Type B pancreatic cell (in vitro differentiated cells): ENCODE data around the gene RBM46. TPM values are rescaled to one million over a fixed set of nuclear protein-coding genes. Genes with fewer than 3 reads are reported as not detected.

Source experiments
- DNase-seq: peaks from one replicate; pipeline ENCODE4 v3.0.0; 2021; ENCODE audit warnings: mixed read lengths; ENCODE audit not compliant: unreplicated experiment; ENCODE audit errors: extremely low spot score
- H3K27ac Mint-ChIP-seq: 2 replicates; pipeline ENCODE4 v1.8.0; 2021; ENCODE audit warnings: mild to moderate bottlenecking, mixed read lengths
- H3K27me3 Mint-ChIP-seq: 2 replicates; pipeline ENCODE4 v1.8.0; 2021; ENCODE audit warnings: mixed read lengths
- H3K36me3 Mint-ChIP-seq: 2 replicates; pipeline ENCODE4 v1.8.0; 2021; ENCODE audit warnings: mixed read lengths
- H3K4me1 Mint-ChIP-seq: one replicate; pipeline ENCODE4 v1.8.0; 2021; ENCODE audit warnings: mixed read lengths; ENCODE audit not compliant: unreplicated experiment
- H3K4me3 Mint-ChIP-seq: 2 replicates; pipeline ENCODE4 v1.8.0; 2021; ENCODE audit warnings: mild to moderate bottlenecking, mixed read lengths
- H3K9me3 Mint-ChIP-seq: 2 replicates; pipeline ENCODE4 v1.8.0; 2021; ENCODE audit warnings: mixed read lengths
- total RNA-seq: library from RNA; stranded (reverse); gene quantifications from 2 replicates; pipeline ENCODE4 v1.2.1, GENCODE V29; 2021; ENCODE audit warnings: low replicate concordance
- TF ChIP-seq, protein P1 (sequence below): fragments of 200-600 bp; sonication (generic); conservative IDR thresholded peaks from 2 replicates; pipeline ENCODE4 v1.5.0; 2021; ENCODE audit warnings: antibody characterized with exemption, mild to moderate bottlenecking

The RBM46 gene
- total RNA-seq, 1 donor from 2014 or later: 0.24 TPM

GRCh38 chr4:154838155-154838554 lies 57.1 kb downstream of the RBM46 start:
- Mint-ChIP-seq H3K4me3 (no peak overlapping the region), H3K36me3 (no peaks in the 10 kb centered on the region), H3K27ac (no peak overlapping the region), H3K9me3 (peaks cover 7% of the 10 kb centered on the region), H3K4me1 (peaks cover 6% of the 10 kb centered on the region), H3K27me3 (no peaks in the 10 kb centered on the region)
- DNase-seq: no peak
- TF ChIP-seq, protein P1, sequence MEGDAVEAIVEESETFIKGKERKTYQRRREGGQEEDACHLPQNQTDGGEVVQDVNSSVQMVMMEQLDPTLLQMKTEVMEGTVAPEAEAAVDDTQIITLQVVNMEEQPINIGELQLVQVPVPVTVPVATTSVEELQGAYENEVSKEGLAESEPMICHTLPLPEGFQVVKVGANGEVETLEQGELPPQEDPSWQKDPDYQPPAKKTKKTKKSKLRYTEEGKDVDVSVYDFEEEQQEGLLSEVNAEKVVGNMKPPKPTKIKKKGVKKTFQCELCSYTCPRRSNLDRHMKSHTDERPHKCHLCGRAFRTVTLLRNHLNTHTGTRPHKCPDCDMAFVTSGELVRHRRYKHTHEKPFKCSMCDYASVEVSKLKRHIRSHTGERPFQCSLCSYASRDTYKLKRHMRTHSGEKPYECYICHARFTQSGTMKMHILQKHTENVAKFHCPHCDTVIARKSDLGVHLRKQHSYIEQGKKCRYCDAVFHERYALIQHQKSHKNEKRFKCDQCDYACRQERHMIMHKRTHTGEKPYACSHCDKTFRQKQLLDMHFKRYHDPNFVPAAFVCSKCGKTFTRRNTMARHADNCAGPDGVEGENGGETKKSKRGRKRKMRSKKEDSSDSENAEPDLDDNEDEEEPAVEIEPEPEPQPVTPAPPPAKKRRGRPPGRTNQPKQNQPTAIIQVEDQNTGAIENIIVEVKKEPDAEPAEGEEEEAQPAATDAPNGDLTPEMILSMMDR: no peak

DNA sequence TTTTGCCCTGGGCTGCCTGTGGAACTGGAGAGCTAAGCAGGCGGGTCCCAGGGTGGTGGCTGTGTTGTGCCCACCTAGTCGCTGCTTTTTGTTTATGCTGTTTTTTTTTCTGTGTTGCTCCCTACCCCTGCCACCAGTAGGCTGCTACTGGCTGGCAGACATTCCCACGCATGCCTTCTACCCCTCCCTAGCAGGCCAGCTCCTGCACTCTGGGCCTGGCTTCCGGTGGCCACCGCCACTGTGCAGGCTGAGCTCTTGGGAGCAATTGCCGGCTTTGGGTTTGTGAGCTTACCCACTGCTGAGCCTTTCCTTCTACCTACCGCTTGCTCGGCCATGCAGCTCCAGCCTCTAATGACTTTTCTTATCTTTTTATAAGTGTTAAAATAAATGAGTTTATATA lies 57.6 kb downstream of the RBM46 start:
- no peak overlapping the region for H3K27ac Mint-ChIP-seq
- no peaks in the 10 kb centered on the region for H3K36me3 Mint-ChIP-seq
- TF ChIP-seq, protein P1: no peak
- no peaks in the 10 kb centered on the region for H3K27me3 Mint-ChIP-seq
- H3K4me1 Mint-ChIP-seq: peaks cover 6% of the 10 kb centered on the region
- H3K4me3 Mint-ChIP-seq: no peak overlapping the region
- no peak for DNase-seq
- H3K9me3 Mint-ChIP-seq: peaks cover 7% of the 10 kb centered on the region

GRCh38 chr4:154854362-154854761 lies 73.3 kb downstream of the RBM46 start:
- H3K27ac Mint-ChIP-seq: no peak overlapping the region
- H3K36me3 Mint-ChIP-seq: no peaks in the 10 kb centered on the region
- H3K9me3 Mint-ChIP-seq: no peaks in the 10 kb centered on the region

DNA sequence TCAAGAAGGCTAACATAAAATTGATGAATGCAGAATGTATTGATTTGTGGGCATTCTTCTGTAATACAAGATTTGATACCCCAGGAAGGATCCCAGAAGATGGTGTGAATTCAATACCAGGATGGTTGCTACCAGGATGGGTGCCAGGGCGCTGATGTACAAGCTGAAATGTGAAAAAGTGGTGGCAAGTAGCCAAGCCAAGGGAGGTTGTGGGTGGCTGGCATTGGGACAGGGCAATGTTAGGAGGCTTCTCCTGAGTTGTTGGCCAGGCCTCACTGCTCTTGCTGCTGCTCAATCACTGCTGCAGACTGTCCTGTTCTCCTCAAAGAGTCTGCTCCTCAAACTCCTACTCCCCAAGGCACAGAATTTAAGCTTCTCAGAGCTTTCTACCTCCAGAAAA lies 77.1 kb downstream of the RBM46 start:
- Mint-ChIP-seq H3K4me1 (no peaks in the 10 kb centered on the region), H3K27ac (no peak overlapping the region), H3K9me3 (peaks cover under 1% of the 10 kb centered on the region), H3K36me3 (no peaks in the 10 kb centered on the region), H3K4me3 (no peak overlapping the region), H3K27me3 (no peaks in the 10 kb centered on the region)
- TF ChIP-seq, protein P1: no peak
- DNase-seq: no peak

More at GRCh38 chr4:154854362-154854761, 73.3 kb downstream of the RBM46 start:
- Mint-ChIP-seq H3K4me3 (no peak overlapping the region), H3K27me3 (no peaks in the 10 kb centered on the region), H3K4me1 (no peaks in the 10 kb centered on the region)
- DNase-seq: no peak
- TF ChIP-seq, protein P1: peak; percentile 67

DNA sequence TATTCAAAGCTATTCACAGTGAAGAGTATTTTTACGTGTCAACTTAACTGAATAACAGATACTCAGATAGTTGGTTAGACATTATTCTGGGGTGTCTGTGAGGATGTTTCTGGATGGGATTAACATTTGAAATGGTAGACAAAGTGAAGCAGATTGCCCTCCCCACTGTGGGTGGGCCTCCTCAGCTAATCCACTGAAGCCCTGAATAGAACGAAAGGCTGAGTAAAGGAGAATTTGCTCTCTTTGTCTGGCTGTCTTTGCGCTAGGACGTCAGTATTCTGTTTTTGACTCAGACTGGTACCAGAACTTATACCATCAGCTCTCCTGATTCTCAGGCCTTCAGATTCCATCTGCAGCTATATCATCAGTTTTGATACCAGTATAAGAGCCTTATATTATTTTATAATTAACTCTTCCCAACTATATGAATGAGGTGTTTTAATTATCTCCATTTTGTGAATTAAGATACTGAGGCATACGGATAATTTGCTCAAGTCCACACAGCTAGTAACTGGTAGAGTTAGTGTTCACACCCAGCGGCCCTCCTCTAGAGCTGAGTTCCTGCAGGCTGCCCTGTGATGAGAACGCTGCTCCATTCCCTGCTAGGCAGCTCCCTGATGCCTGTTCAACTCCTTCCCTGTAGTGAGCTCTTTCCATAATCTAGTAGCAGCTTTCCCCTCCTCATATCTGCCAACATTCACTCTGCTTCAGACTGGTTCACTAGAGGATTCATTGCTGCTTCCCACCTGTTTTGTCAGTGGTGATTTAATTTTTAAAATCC lies 87.5 kb downstream of the RBM46 start:
- no peak for DNase-seq
- peaks cover 13% of the 10 kb centered on the region for H3K9me3 Mint-ChIP-seq
- H3K4me3 Mint-ChIP-seq: no peak overlapping the region
- no peaks in the 10 kb centered on the region for H3K4me1 Mint-ChIP-seq
- TF ChIP-seq, protein P1: no peak
- H3K36me3 Mint-ChIP-seq: no peaks in the 10 kb centered on the region
- H3K27me3 Mint-ChIP-seq: no peaks in the 10 kb centered on the region
- H3K27ac Mint-ChIP-seq: no peak overlapping the region
